VCaP (cell line): ENCODE data around the gene PPIH.
A peak's percentile ranks its signal among the peaks of the same experiment; 100 is the strongest.

Experiments
- H3K27ac ChIP-seq: fragments of 450-650 bp; 2 replicates; pipeline ENCODE4 v1.5.1; 2017
- CTCF ChIP-seq: fragments of 450-650 bp; conservative IDR thresholded peaks from 2 replicates; pipeline ENCODE4 v1.5.1; 2017; ENCODE audit warnings: mild to moderate bottlenecking, moderate library complexity

The PPIH gene

GRCh38 chr1:42675467-42675866, 17.2 kb downstream of the PPIH start:
- TF ChIP-seq CTCF: no peak
- no peak overlapping the region for H3K27ac ChIP-seq

GRCh38 chr1:42676534-42677087, 18.4 kb downstream of the PPIH start:
- no peak for TF ChIP-seq CTCF
- H3K27ac ChIP-seq: no peak overlapping the region

- no peak overlapping the region for H3K27ac ChIP-seq
- TF ChIP-seq CTCF: no peak
These were observed 21.3 kb downstream of the PPIH start for GRCh38 chr1:42679364-42679983.

GRCh38 chr1:42680055-42680454, 21.8 kb downstream of the PPIH start:
- H3K27ac ChIP-seq: no peak overlapping the region
- no peak for TF ChIP-seq CTCF

GRCh38 chr1:42680921-42681683, 22.9 kb downstream of the PPIH start:
- TF ChIP-seq CTCF: no peak
- peak overlapping the region; percentile 96 for H3K27ac ChIP-seq

GRCh38 chr1:42681741-42682483, 23.7 kb downstream of the PPIH start, which contains the start of gene YBX1:
TSS of gene YBX1 (plus strand) at chr1:42682418. CDS start at chr1:42682566, 148 bp downstream.
- TF ChIP-seq CTCF: no peak

GRCh38 chr1:42682484-42682738, 24.2 kb downstream of the PPIH start:
- peak overlapping the region; percentile 96 for H3K27ac ChIP-seq

More at GRCh38 chr1:42681741-42682483, 23.7 kb downstream of the PPIH start, which contains the start of gene YBX1:
- H3K27ac ChIP-seq: peak within 1 kb of the TSS; percentile 96
